GM12892 (cell line): Measurements from ENCODE around the gene FBXW2.
"Not testable (repeated sequence)": the region's sequence is repeated elsewhere in the genome, so short reads cannot be mapped to it uniquely, and the experiment has no call there.

Source experiments
- DNase-seq: peaks from one replicate; pipeline ENCODE4 v3.0.0; 2011; ENCODE audit not compliant: insufficient read length
- FAIRE-seq: peaks from 2 replicates; lab custom pipeline; 2011; peaks lifted over from hg19 to GRCh38; lab: Jason Lieb, UNC
- POLR2A ChIP-seq: IDR thresholded peaks from 2 replicates; pipeline ENCODE4 v1.6.1; 2011; ENCODE audit warnings: low read depth, low read length, control low read depth
- POLR2AphosphoS5 ChIP-seq: IDR thresholded peaks from 2 replicates; pipeline ENCODE4 v1.6.1; 2011; ENCODE audit warnings: low read depth, low read length, control low read depth
- TAF1 ChIP-seq: IDR thresholded peaks from 2 replicates; pipeline ENCODE4 v1.6.1; 2011; ENCODE audit warnings: low read depth, mild to moderate bottlenecking, control low read depth, low read length, borderline replicate concordance

Gene FBXW2

DNA sequence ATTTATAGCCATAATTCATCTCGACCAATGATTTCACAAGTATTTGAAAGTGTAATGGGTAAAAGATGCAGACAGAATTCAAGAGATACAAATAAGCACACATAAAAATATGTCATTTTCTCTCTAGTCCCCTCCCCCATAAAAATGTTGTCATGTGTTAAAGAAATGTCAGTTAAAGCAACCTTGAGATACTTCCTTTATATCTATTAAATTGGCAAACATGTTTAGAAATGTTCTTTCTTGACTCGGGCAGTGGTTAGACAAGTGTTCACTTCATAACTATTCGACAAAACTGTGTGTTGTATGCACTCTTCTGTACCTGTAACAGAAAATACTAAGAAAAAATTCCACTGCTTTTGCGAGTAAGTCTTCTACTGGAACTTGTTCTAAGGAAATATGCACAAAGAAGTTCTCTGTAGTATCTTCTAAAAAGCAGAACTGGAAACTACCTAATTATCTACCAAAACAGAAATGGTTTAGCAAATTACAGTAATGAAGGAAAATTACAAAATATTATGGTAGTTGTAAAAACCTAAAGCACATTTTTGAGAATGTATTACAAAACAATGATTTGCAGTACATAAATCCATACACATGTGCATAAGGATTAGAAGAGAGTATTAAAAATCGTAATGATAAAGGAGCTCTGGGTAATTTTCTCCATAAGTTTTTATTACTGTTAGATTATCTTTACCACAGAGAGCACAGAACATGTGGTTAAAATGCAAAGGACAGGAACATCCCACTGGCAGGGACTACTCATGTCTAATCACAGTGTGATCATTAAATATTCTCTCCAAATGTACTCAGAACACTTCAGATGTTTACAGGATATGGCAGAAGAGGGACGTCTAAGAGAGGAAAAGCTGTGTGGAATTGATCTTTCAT is 35.9 kb downstream of the FBXW2 start:
- no peak for FAIRE-seq
- TF ChIP-seq POLR2A (no peak), TAF1 (no peak), POLR2AphosphoS5 (no peak)

DNA sequence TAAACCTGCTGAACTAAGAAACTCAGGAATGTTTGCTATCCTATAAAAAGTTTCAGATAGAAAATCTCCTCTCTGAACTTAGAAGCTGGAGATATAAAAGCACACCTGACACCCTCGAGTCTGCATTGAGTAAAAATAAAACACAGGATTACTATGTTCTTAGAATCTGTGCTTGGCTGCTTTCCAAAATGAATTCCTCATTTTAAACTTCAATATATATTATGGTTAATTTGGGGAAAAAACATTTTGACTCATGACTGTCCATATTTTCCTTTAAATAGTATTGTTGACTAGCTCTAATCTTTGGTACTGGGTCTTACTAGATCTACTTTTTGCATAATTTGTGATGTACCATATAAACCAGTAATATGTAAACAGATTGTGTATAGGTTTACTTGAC is 36.7 kb downstream of the FBXW2 start:
- DNase-seq (no peak), FAIRE-seq (no peak)
- TF ChIP-seq POLR2A (no peak), POLR2AphosphoS5 (no peak)

More for the DNA sequence above, 35.9 kb downstream of the FBXW2 start:
- no peak for DNase-seq

DNA sequence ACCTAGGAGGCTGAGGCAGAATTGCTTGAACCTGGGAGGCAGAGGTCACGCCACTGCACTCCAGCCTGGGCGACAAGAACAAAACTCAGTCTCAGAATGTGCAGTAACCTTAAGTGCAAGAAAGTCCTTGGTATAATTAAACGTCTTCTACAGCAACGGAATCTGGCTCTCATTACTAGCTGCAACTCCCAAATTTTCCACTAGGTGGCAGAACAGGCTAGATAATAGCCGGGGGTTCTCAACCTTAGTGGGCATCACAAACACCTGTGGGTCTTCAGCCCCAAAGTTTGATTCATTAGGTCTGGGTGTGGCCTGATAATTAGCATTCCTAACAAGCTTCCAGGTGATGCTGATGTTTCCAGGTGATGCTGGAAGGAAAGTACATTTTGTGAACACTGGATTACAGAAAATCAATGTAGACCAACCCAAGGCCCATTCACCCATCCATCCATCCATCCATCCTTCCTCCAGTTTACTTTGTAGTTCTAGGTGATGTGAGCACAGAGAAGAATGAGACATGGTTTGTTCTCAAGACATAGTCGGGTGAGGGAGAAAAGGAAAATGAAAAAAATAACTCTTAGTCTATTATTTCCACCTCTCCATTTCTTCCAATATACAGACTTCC is 37.3 kb downstream of the FBXW2 start:
- DNase-seq: peak; percentile 21

DNA sequence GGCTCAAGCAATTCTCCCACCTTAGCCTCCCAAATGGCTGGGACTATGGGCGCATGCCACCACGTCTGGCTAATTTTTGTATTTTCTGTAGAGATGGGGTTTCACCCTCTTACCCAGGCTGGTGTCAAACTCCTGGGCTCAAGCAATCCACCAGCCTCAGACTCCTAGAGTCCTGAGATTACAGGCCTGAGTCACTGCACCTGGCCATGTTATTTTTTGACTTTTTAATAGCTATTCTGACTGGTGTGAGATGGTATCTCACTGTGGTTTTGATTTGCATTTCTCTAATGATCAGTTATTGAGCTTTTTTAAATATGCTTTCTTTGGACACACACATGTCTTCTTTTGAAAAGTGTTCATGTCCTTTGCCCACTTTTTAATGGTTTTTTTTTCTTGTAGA is 38.2 kb downstream of the FBXW2 start:
- FAIRE-seq (no peak), DNase-seq (no peak)
- no peak for TF ChIP-seq POLR2AphosphoS5

More for the DNA sequence above, 37.3 kb downstream of the FBXW2 start:
- TF ChIP-seq POLR2AphosphoS5 (no peak), POLR2A (no peak), TAF1 (no peak)
- FAIRE-seq: peak; percentile 86

DNA sequence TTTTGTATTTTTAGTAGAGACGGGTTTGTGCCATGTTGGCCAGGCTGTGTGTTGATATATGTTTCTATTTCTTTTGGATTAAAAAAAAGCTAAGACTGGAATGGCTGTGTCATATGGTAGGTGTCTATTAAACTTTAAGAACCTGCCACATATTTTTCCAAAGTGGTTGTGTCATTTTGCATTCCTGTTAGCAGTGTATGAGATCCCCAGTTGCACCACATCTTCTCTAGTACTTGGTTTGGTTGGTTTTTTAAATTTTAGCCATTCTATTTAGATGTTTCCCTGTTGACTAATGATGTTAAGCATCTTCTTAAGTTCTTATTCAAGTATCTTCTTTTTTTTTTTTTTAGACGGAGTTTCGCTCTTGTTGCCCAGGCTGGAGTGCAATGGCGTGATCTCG is 42.8 kb downstream of the FBXW2 start:
- TF ChIP-seq POLR2A (no peak), TAF1 (no peak), POLR2AphosphoS5 (no peak)
- no peak for FAIRE-seq
- DNase-seq: no peak

DNA sequence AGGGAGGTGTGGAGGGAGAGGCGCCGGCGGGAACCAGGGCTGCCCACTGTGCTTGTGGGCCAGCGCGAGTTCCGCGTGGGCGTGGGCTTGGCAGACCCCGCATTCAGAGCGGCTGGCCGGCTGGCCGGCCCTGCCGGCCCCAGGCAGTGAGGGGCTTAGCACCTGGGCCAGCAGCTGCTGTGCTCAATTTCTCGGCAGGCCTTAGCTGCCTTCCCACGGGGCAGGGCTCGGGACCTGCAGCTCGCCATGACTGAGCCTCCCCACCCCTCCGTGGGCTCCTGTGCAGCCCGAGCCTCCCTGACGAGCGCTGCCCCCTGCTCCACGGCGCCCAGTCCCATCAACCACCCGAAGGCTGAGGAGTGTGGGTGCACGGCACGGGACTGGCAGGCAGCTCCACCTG is 46.9 kb downstream of the FBXW2 start:
- DNase-seq, FAIRE-seq: not testable (repeated sequence)

DNA sequence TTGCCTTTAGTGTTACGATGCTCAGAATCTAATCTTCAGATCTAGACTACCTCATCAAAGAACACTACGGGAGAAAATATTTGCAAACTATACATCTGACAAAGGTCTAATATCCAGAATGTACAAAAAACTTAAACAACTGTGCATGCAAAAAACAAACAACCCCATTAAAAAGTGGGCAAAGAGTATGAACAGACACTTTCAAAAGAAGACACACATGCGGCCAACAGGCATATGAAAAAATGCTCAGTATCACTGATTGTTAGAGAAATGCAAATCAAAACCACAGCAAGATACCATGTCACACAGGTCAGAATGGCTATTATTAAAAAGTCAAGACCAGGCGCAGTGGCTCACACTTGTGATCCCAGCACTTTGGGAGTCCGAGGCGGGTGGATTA is 47.9 kb downstream of the FBXW2 start:
- TF ChIP-seq POLR2A (no peak), TAF1 (no peak), POLR2AphosphoS5 (no peak)
- DNase-seq (no peak), FAIRE-seq (no peak)

DNA sequence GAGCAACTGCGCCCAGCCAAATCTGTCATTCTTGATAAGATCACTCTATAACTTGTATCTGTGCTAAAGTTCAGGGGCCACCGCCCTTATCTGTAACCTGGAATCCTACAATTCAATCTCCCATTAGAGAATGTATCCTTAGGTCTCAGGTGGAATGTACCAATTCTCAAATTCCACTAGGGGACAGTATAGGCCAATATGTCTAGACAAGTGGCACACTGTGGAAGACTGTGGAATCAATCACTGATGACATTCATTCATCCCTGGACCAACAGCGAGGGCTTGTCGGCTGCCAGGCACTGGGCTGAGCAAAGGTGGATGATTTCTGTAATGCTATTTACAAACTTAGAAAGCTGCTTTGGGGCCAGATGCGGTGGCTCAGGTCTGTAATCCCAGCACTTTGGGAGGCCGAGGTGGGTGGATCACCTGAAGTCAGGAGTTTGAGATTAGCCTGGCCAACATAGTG is 50.2 kb downstream of the FBXW2 start:
- DNase-seq (peak; percentile 23), FAIRE-seq (peak; percentile 65)
- TF ChIP-seq POLR2AphosphoS5: no peak
- no peak for TF ChIP-seq POLR2A
- TF ChIP-seq TAF1: no peak

DNA sequence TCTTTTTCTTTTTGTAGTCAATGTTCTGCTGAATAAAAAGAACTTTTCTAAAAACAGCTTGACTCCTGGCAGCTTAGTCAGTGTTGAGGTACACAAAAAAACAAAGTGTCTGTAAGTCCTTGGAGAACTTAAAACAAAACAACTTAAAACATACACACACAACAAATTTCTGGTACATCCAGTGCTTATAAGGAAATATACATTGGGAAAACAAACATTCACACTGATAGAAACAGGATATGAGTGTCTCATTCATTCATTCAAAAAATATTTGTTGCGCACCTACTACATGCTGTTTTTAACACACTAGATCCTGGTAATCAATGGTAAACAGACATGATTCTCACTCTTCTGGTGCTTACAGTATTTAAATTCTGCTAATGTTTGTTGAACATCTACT is 51.5 kb downstream of the FBXW2 start:
- FAIRE-seq (no peak), DNase-seq (no peak)

DNA sequence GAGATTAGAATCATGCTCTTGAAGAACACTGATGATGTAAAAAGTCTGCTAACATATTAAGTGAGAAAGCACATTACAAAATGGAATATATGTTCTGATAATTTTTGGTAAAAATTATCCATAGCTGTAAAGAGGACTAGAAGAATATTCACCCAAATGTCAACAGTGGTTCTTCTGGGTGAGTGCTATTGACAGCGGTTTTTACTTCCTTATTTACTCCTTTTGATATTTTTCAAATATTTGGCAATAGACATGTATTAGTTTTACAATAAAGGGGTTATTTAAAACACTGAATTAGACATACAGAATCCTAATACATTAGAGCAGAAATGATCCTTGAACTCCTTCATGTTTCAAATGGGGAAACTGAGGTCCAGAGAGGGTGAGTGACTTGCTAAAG is 52.0 kb downstream of the FBXW2 start:
- TF ChIP-seq POLR2AphosphoS5 (no peak), POLR2A (no peak), TAF1 (no peak)
- FAIRE-seq (no peak), DNase-seq (no peak)

More for the DNA sequence above, 51.5 kb downstream of the FBXW2 start:
- TF ChIP-seq TAF1: no peak
- TF ChIP-seq POLR2AphosphoS5: no peak
- TF ChIP-seq POLR2A: no peak

DNA sequence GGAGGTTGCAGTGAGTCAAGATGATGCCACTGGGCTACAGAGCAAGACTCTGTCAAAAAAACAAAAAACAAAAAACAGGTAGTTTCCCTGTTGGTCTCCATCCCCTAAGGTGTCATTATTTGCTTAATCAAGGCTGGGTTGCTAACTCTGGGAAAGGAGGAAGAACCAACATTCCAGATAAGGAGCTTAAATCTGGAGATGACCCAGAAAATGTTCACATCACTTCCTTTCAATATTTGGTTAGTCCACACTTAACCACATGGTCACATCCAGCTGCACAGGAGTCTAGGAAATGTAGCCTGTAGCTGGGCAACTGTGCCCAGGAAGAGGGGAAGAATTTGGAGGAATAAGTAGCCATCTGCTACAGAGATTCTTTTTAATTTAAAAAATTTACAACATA is 53.1 kb downstream of the FBXW2 start:
- no peak for TF ChIP-seq TAF1
- TF ChIP-seq POLR2A: no peak
- TF ChIP-seq POLR2AphosphoS5: no peak
- FAIRE-seq: no peak
- DNase-seq: no peak

DNA sequence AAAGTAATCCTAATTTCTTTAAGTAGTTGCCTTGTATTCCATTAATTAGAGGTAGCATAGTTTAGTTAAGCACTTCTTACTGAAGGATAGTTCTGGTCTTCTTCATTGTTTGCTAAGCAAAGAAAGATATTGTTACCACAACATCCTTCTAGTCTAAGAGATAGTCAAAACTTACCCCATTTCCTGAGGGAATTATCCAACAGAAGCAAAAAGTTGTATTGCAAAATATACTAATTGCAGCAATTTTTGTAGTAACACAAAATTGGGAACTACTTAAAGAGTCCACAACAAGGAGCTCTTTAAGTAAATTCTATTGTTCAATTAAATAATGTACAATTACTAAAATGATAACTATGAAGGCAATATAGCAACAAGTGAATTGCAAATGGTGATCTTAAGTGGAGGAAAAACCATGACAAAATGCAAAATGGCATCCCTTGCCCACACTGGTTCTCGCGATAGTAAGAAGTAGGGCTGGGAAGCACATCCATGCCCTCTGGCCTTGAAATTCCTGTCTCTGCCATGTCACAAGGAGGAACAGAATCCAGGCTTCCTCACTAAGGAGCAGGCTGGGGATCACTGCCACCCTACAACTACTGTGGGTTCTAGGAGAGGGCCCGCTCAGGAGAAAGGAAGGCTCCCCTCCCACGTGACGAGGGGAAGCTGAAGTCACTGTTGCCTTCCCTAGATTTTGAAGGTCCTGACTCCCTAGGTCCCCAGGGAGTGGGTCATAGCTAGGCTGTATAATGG is 55.6 kb downstream of the FBXW2 start:
- TF ChIP-seq TAF1: no peak
- no peak for TF ChIP-seq POLR2AphosphoS5
- TF ChIP-seq POLR2A: no peak
- FAIRE-seq (no peak), DNase-seq (no peak)

DNA sequence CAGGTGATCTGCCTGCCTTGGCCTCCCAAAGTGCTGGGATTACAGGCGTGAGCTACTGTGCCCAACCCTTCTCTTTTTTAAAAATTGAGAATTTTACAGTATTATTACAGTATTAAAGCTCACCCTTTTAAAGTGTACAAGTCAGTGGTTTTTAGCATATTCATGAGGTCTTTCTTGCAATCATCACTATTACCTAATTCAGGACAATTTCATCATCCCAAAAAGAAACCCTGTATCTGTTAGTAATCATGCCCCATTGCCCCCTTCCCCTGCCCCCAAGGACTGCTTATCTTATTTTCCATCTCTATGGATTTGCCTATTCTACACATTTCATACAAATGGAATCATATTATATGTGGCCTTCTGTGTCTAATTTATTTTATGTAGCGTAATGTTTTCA is 56.3 kb downstream of the FBXW2 start:
- FAIRE-seq (no peak), DNase-seq (no peak)
- TF ChIP-seq POLR2AphosphoS5 (no peak), TAF1 (no peak), POLR2A (no peak)
